SJSA1 (cell line): ENCODE measurements around the gene LIPA. TPM values are rescaled to one million over a fixed set of nuclear protein-coding genes. Genes with fewer than 3 reads are reported as not detected.
"Not testable (repeated sequence)": the region's sequence is repeated elsewhere in the genome, so short reads cannot be mapped to it uniquely, and the experiment has no call there.

Source experiments
- DNase-seq, 2 experiments: peaks; one replicate each; pipeline ENCODE4 v3.0.0-alpha.2; 2015 to 2020; ENCODE audit warnings: low spot score in 2 of 2, low read depth in 1 of 2
- H3K27ac ChIP-seq: fragments of 250-450 bp; sonication (Bioruptor Pico); 2 replicates; pipeline ENCODE4 v1.5.1; 2020; ENCODE audit warnings: mild to moderate bottlenecking, moderate library complexity
- H3K27me3 ChIP-seq: fragments of 250-450 bp; sonication (Bioruptor Pico); replicated peaks from 2 replicates; pipeline ENCODE4 v1.5.1; 2020; ENCODE audit warnings: mild to moderate bottlenecking, moderate library complexity
- H3K36me3 ChIP-seq: fragments of 250-450 bp; sonication (Bioruptor Pico); 2 replicates; pipeline ENCODE4 v1.5.1; 2020; ENCODE audit warnings: mild to moderate bottlenecking
- H3K4me1 ChIP-seq: fragments of 250-450 bp; sonication (Bioruptor Pico); replicated peaks from 2 replicates; pipeline ENCODE4 v1.6.1; 2021; ENCODE audit warnings: mild to moderate bottlenecking
- H3K4me3 ChIP-seq: fragments of 250-450 bp; sonication (Bioruptor Pico); 2 replicates; pipeline ENCODE4 v1.5.1; 2020; ENCODE audit warnings: mild to moderate bottlenecking
- H3K9me3 ChIP-seq: fragments of 250-450 bp; sonication (Bioruptor Pico); replicated peaks from 2 replicates; pipeline ENCODE4 v1.5.1; 2020; ENCODE audit warnings: mild to moderate bottlenecking
- total RNA-seq: library from RNA; depleted of rRNA; stranded (reverse); fragments of >200 nt; shearing (Covaris generic); gene quantifications from 2 replicates; pipeline ENCODE4 v1.2.3, GENCODE V29; 2014; rRNA removed

LIPA gene
- 38.1 and 55.8 TPM in 2 replicates for total RNA-seq

DNA sequence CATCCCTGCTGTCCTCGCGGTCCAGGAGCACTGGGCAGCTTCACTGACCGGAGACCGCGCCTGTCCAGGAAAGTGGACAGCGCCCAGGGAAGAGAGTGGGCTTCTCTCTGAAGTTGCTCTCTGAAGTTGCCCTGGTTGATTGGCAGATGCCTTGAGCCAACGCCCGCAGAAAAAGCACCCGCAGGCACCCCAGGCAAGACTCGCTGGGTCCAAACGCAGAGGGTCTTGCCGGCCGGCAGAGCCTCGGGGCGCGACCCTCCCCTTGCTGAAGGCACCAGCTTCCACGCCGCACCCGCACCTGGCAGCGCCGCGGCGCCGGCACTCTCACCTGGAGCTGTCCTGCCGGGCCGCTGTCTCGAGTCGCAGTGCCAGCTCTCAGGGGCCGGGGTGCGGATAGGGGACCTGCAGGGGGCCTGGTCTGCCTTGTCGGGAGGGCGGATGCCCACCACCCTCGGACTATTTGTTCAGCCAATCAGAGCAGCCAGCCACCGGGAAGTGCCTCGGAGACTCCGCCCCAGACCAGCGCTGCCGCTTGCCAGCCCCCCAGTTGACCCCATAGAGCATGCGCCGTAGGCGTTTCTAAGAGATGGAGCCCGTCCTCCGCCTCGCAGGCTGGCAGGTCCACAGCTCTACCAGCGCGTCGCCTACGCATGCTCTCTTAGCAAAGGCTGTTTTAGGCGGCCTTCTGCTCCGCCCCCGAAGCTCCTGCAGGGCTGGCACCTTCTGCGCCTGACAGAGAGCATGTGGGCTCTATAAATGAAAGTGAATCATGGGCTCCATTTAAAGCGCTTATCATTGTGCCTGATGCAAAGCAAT lies at the start of gene LIPA:
TSS of gene LIPA (minus strand) at position 367 of the 816 bp plus-strand sequence. CDS start 4,127 bp downstream, outside the sequence.
- no peaks in the 10 kb centered on the region for H3K27me3 ChIP-seq
- H3K9me3 ChIP-seq = no peaks in the 10 kb centered on the region
- H3K27ac ChIP-seq = no peak within 1 kb of the TSS
- peak; percentile 88 to 98 for DNase-seq
- H3K4me3 ChIP-seq = peak within 1 kb of the TSS; percentile 80
- no peaks in the 10 kb centered on the region; the same call in 1 of the 2 replicates for H3K36me3 ChIP-seq
- peaks cover 5% of the 10 kb centered on the region; the same call in 1 of the 2 replicates for H3K4me1 ChIP-seq

DNA sequence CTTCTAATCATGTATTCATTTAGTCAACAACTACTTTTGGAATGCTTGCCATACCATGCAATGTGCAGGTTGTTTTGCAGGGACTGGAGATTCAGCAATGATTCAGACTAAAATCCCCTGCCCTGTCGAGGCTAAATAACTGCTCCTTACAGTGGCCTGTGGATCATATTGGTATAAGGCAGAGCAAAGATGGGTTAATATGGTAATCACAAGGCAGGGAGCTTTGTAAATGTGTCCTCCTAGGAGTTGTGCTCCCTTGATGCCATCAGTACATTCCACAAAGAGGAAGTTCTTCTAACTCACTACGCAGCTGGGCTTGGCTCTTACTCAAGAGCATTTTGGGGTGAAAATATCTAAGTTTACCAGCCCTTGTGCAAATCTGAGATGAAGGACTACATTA lies 49.7 kb upstream of the LIPA start:
- H3K4me3 ChIP-seq = peak overlapping the region; percentile 40
- peak in 1 of 2 experiments; percentile 35 for DNase-seq
- no peaks in the 10 kb centered on the region for H3K9me3 ChIP-seq
- H3K27ac ChIP-seq = peak overlapping the region; percentile 71
- peaks cover 15% of the 10 kb centered on the region for H3K4me1 ChIP-seq
- H3K36me3 ChIP-seq = no peaks in the 10 kb centered on the region
- no peaks in the 10 kb centered on the region for H3K27me3 ChIP-seq

DNA sequence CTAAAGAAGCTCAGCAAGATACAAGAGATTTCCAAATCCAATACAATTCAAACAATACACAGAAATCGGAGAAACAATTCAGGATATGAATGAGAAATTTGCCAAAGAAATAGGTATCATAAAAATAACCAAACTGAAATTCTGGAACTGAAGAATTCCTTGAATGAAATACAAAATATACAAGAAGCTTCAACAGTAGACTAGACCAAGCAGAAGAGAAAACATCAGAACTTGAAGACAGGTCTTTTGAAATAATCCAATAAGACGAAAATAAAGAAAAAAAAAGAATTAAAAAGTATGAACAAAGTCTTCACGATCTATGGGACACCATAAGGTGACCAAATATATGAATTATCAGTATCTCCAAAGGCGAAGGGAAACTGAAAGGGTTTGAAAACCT lies 47.5 kb upstream of the LIPA start:
- Histone ChIP-seq H3K4me3 (no peak overlapping the region), H3K27me3 (no peaks in the 10 kb centered on the region), H3K36me3 (no peaks in the 10 kb centered on the region), H3K9me3 (no peaks in the 10 kb centered on the region), H3K4me1 (peaks cover 15% of the 10 kb centered on the region), H3K27ac (no peak overlapping the region)
- DNase-seq = no peak

DNA sequence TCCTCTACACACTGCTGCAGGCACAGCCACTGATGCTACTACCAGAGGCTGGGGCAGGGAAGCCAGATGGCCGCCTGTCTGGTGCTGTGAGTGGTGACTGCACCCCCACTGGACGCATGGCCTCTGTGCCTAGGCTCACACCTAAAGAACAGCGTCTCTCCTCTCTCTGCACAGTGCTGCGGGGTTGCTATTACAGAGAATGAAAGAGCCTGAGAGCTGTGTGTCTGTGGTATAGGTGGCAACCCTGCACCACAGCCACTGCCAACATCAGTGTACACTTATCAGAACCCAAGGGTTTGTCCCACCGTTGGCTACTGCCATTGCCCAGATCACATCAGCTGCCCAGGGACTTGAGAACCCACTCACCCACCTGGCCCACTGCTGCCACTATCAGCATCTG lies 46.2 kb upstream of the LIPA start:
- no peaks in the 10 kb centered on the region for H3K9me3 ChIP-seq
- no peak overlapping the region for H3K4me3 ChIP-seq
- no peak overlapping the region for H3K27ac ChIP-seq
- H3K27me3 ChIP-seq = no peaks in the 10 kb centered on the region
- no peaks in the 10 kb centered on the region for H3K36me3 ChIP-seq
- peaks cover 15% of the 10 kb centered on the region for H3K4me1 ChIP-seq
- DNase-seq = no peak

DNA sequence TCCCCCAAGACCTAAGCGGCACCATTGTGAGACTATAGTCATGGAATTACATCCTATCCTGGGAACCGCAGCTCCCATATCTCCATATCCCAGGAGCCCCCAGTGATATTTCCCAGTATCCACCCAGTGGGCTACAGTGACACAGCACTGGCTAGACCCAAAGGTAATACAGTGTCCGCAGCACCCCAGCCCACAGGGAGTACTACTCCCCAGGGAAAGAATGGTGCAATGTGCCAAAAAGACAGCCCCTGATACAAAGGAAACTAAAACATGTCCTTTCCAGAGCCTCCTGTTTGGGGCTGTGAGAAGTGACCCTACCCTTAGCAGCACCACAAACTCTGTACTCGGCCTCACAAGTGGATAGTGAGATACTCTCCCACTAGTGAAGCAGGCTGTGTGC lies 45.8 kb upstream of the LIPA start:
- H3K36me3 ChIP-seq = no peaks in the 10 kb centered on the region
- H3K27ac ChIP-seq = no peak overlapping the region
- no peaks in the 10 kb centered on the region for H3K9me3 ChIP-seq
- H3K27me3 ChIP-seq = no peaks in the 10 kb centered on the region
- DNase-seq = no peak
- H3K4me3 ChIP-seq = no peak overlapping the region
- H3K4me1 ChIP-seq = peaks cover 10% of the 10 kb centered on the region

DNA sequence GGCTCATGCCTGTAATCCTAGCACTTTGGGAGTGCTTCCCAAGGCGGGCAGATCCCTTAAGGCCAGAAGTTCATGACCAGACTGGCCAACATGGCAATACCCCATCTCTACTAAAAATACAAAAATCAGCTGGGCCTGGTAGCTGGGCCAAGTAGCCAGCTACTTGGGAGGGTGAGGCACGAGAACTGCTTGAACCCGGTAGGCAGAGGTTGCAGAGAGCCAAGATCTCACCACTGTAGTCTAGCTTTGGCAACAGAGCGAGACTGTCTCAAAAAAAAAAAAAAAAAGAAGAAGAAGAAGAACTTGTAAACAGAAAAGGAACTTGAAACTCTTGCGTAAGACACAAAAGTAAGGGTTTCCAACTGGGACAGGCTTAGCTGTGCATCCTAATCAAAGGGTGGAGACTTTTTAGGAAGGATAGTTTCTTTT lies 44.7 kb upstream of the LIPA start:
- H3K4me1 ChIP-seq = peaks cover 3% of the 10 kb centered on the region
- no peaks in the 10 kb centered on the region for H3K9me3 ChIP-seq
- H3K36me3 ChIP-seq = no peaks in the 10 kb centered on the region
- H3K27ac ChIP-seq = no peak overlapping the region
- H3K4me3 ChIP-seq = no peak overlapping the region
- no peak for DNase-seq
- H3K27me3 ChIP-seq = no peaks in the 10 kb centered on the region

DNA sequence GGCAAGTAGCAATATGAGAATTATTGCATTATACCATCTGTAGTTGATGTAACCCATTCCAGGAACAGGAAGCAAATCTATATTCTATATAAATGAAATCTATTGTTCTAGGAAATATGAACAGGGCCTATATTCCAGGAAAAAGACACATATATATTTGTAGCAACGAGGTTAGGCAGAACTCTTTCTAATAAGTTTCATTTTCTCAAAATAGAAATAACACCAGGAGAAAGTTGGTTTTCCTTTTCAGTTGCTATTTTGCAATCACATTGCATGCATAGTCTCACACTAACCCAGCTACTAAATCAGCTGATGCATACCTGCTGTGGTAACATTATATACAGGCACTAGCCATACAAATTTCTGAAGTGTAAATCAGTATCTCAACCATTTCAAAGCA lies 44.0 kb upstream of the LIPA start:
- no peaks in the 10 kb centered on the region for H3K9me3 ChIP-seq
- no peak overlapping the region for H3K4me3 ChIP-seq
- no peaks in the 10 kb centered on the region for H3K27me3 ChIP-seq
- H3K4me1 ChIP-seq = no peaks in the 10 kb centered on the region
- DNase-seq = no peak
- no peak overlapping the region for H3K27ac ChIP-seq
- H3K36me3 ChIP-seq = no peaks in the 10 kb centered on the region

DNA sequence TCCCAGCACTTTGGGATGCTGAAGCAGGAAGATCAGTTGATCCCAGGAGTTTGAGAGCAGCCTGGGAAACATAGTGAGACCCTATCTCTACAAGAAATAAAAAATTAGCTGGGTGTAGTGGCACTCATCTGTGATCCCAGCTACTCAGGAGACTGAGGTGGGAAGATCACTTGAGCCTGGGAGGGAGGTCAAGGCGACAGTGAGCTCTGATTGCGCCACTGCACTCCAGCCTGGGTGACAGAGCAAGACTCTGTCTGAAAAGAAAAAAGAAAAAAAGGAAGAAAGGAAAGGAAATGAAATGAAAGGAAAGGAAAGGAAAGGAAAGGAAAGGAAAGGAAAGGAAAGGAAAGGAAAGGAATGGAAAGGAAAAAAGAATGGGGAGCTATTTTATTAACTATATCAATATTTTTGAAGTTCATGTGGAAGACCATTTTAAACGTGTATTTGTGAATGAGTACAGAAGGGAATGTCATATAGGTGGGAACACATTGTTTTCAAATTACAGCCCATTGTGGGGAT lies 43.2 kb upstream of the LIPA start:
- Histone ChIP-seq H3K27me3 (no peaks in the 10 kb centered on the region), H3K27ac (no peak overlapping the region), H3K36me3 (no peaks in the 10 kb centered on the region), H3K4me3 (no peak overlapping the region), H3K4me1 (no peaks in the 10 kb centered on the region), H3K9me3 (no peaks in the 10 kb centered on the region)
- DNase-seq = no peak

DNA sequence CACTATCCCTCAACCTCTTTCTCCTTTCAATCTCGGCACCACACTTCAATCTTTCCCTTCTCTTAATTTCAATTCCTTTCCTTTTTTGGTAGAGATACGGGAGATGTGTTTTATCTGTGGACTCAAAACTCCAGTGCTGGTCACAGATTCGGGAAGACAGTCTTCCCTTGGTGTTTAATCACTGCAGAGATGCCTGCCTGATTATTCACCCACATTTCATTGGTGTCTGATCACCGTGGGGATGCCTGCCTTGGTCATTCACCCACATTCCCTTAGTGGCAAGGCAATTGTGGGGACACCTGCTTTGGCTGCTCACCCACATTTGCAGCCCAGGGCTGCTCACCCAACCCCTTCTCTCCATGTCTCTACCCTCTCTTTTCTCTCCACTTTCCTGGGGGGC lies 33.7 kb upstream of the LIPA start:
- not testable (repeated sequence) for H3K9me3 ChIP-seq, H3K36me3 ChIP-seq, DNase-seq, H3K27me3 ChIP-seq, H3K4me3 ChIP-seq, H3K27ac ChIP-seq
- peaks cover 32% of the 10 kb centered on the region for H3K4me1 ChIP-seq

DNA sequence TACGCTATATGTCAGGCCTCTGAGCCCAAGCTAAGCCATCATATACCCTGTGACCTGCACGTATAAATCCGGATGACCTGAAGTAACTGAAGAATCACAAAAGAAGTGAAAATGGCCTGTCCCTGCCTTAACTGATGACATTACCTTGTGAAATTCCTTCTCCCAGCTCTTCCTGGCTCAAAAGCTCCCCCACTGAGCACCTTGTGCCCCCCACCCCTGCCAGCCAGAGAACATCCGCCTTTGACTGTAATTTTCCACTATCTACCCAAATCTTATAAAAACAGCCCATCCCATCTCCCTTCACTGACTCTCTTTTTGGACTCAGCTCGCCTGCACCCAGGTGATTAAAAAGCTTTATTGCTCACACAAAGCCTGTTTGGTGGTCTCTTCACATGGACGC lies 33.1 kb upstream of the LIPA start:
- not testable (repeated sequence) for H3K9me3 ChIP-seq, H3K27ac ChIP-seq, H3K27me3 ChIP-seq, H3K4me3 ChIP-seq, DNase-seq, H3K36me3 ChIP-seq
- H3K4me1 ChIP-seq = peaks cover 35% of the 10 kb centered on the region

DNA sequence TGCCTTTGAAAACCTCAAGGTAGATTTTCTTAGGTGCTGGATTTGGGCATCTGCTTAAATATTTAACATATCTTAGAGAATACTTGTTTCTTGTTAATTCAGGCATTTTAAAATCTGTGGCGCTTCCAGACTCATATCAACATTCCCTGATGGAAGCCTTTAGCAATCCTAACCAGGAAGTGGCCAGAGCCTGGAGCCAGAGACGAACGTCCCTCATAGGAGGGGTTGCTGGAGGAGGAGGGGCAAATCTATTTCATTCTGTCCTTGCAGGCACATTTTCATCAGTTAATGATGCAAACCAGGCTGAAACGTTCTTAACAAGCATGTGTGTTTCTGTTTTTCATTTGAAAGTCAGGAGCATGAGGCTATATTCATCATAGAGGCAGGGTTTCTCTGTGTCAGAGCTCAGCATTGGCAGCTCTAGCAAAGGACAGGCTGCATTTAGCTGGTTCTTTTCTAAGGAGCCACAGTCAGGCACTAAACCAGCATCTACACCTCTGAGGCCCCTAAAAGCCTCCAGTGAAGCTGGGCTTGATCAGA lies 32.4 kb upstream of the LIPA start:
- peak; percentile 71 to 74 for DNase-seq
- peaks cover 42% of the 10 kb centered on the region for H3K4me1 ChIP-seq

DNA sequence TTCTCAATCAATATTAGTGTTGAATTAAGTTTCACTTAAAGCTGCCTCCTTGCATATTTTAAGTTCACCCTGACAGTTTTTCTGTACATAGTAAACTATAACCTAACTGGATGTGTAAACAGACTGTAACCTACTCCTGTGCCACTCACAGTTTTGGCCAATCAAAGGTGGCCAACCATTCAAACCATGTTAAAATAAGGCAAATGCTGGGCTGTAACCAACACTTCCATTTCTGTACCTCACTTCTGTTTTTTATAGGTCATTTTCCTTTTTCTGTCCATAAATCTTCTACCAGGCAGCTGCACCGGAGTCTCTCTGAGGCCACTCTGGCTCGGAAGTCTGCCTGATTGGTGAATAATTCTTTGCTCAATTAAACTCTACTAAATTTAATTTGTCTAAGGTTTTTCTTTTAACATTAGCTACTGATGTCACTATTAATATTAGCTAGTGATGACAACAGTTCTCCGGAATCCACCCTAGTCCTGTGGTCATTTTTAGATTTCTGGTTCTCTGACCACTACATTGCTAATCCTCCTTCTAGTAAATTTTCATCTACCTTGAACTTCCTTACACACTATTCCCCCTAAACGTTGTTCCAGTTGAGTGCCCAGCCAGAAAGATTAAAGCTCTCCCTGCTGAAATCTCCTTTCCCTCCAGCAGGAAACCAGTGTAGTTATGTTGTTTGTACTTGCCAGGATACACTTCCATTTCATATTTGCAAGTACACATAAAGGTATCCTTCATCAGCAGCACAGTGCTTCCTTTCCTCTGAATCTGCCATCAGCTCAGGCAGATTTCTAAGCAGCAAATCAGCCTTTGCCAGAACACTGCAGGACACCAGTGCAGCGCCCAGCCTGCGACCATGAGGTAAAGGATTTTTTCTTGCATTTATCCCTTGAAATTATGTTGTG lies 31.7 kb upstream of the LIPA start:
- Histone ChIP-seq H3K27me3 (no peaks in the 10 kb centered on the region), H3K27ac (peak overlapping the region; percentile 63), H3K9me3 (no peaks in the 10 kb centered on the region), H3K4me1 (peaks cover 47% of the 10 kb centered on the region), H3K36me3 (no peaks in the 10 kb centered on the region), H3K4me3 (no peak overlapping the region)
- peak in 1 of 2 experiments; percentile 56 for DNase-seq

More for the DNA sequence above, 32.4 kb upstream of the LIPA start:
- H3K9me3 ChIP-seq = no peaks in the 10 kb centered on the region
- peak overlapping the region; percentile 63 for H3K27ac ChIP-seq
- H3K36me3 ChIP-seq = no peaks in the 10 kb centered on the region
- no peak overlapping the region for H3K4me3 ChIP-seq
- no peaks in the 10 kb centered on the region for H3K27me3 ChIP-seq

DNA sequence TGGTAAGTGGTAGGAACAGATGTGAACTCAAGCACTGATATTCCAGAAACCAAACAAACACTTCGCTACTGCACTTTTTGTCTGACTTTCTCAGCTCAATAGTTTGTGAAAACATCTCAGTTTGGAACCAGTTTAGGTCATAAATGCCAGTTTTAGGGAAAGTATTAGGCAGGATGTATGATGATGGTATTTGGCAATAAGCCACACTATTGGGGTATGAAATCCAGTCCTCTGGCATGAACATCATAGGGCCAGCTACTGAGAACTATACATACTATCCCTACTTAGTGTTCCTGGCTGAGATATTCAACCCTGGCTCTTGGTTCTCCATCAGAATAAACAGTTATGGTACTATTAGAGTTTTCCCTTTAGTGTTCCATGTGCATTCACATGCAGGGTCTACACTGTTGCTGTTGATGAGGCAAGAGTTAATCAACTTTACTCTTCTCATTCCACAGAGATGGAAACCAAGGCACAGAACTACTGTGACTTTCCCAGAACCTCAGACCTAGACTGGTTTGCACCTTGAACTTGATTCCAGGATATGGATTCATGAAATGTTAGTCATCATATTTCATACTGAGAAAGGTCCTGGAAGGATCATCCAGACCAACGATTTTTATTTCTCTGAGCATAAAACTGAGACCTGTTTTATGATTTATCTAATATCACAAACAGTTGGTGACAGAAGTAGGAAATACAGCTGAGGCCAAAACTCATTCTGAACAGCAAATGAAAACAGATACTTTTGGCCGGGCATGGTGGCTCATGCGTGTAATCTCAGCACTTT lies 30.2 kb upstream of the LIPA start:
- Histone ChIP-seq H3K9me3 (no peaks in the 10 kb centered on the region), H3K36me3 (no peaks in the 10 kb centered on the region), H3K27me3 (no peaks in the 10 kb centered on the region), H3K4me1 (peaks cover 55% of the 10 kb centered on the region), H3K4me3 (no peak overlapping the region), H3K27ac (no peak overlapping the region)
- no peak for DNase-seq
